SK-N-SH treated with all-trans-retinoic acid at 6 μM for 48 hours (cell line): ENCODE data around the gene NR1H4.

Experiments used
- ARNTL ChIP-seq: fragments of 450-650 bp; formaldehyde crosslinking; IDR thresholded peaks from 2 replicates; pipeline ENCODE4 v1.5.0; 2020; ENCODE audit warnings: low read depth, mild to moderate bottlenecking, moderate library complexity, borderline replicate concordance
- CREB5 ChIP-seq: fragments of 250-450 bp; sonication (Bioruptor Pico); IDR thresholded peaks from 2 replicates; pipeline ENCODE4 v1.5.1; 2020; ENCODE audit warnings: low read depth, mild to moderate bottlenecking, moderate library complexity
- CSRNP3 ChIP-seq: fragments of 250-450 bp; sonication (Bioruptor Pico); IDR thresholded peaks from 2 replicates; pipeline ENCODE4 v1.5.1; 2021; ENCODE audit warnings: mild to moderate bottlenecking, moderate library complexity
- ESRRG ChIP-seq: fragments of 250-450 bp; sonication (Bioruptor Pico); IDR thresholded peaks from 2 replicates; pipeline ENCODE4 v1.6.1; 2021; ENCODE audit warnings: mild to moderate bottlenecking
- ISL1 ChIP-seq: fragments of 250-450 bp; sonication (Bioruptor Pico); IDR thresholded peaks from 2 replicates; pipeline ENCODE4 v2.1.2; 2022; ENCODE audit warnings: mild to moderate bottlenecking, moderate library complexity
- PATZ1 ChIP-seq: fragments of 250-450 bp; sonication (Bioruptor Pico); IDR thresholded peaks from 2 replicates; pipeline ENCODE4 v1.8.0; 2020; ENCODE audit warnings: mild to moderate bottlenecking, moderate library complexity, borderline replicate concordance
- POU6F1 ChIP-seq: fragments of 250-450 bp; sonication (Bioruptor Pico); IDR thresholded peaks from 2 replicates; pipeline ENCODE4 v1.8.0; 2021; ENCODE audit warnings: low read depth, mild to moderate bottlenecking, moderate library complexity, borderline replicate concordance
- RARB ChIP-seq: fragments of 250-450 bp; sonication (Bioruptor Pico); IDR thresholded peaks from 2 replicates; pipeline ENCODE4 v1.8.0; 2021; ENCODE audit warnings: mild to moderate bottlenecking, moderate library complexity
- ZFP3 ChIP-seq: fragments of 250-450 bp; sonication (Bioruptor Pico); IDR thresholded peaks from 2 replicates; pipeline ENCODE4 v1.5.0; 2020; ENCODE audit warnings: mild to moderate bottlenecking, moderate library complexity

- no peak for TF ChIP-seq ISL1 (CRISPR knock-in tag)
- no peak for TF ChIP-seq ESRRG (CRISPR knock-in tag)
- no peak for TF ChIP-seq ZFP3 (CRISPR knock-in tag)
- TF ChIP-seq ARNTL (CRISPR knock-in tag), result no peak
- no peak for TF ChIP-seq POU6F1
- no peak for TF ChIP-seq PATZ1 (CRISPR knock-in tag)
- TF ChIP-seq RARB (CRISPR knock-in tag), result no peak
- TF ChIP-seq CSRNP3 (CRISPR knock-in tag), result no peak
- no peak for TF ChIP-seq CREB5 (CRISPR knock-in tag)
These were observed 19.8 kb downstream of the NR1H4 start for GRCh38 chr12:100493396-100494012.
